ENCODE measurements around the gene IFT43. TPM values are rescaled to one million over a fixed set of nuclear protein-coding genes. Genes with fewer than 3 reads are reported as not detected.

Gene IFT43
- total RNA-seq, 1 experiment from 2014 or later: 56.1 TPM

DNA sequence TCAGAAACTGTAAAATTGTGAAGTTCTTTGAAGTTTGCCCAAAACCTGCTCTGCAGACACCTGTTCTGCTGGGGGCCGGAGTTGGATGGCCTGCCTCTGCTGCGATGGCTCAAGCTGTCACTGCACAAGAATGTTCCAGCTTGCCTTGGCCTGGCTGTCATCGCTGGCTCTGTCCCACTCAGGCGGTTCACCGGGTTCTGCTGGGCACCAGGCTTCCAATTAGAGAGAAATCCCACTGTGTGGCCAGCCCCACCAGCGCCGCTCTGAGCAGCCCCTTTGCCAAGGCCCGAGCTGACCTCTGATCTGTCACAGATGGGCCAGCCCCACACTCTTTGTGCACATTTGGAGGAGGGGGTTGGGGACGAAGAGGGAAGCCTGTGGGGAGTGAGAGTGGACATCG lies 94.5 kb downstream of the IFT43 start:
- no peak for DNase-seq (ENCODE audit: low spot score)

DNA sequence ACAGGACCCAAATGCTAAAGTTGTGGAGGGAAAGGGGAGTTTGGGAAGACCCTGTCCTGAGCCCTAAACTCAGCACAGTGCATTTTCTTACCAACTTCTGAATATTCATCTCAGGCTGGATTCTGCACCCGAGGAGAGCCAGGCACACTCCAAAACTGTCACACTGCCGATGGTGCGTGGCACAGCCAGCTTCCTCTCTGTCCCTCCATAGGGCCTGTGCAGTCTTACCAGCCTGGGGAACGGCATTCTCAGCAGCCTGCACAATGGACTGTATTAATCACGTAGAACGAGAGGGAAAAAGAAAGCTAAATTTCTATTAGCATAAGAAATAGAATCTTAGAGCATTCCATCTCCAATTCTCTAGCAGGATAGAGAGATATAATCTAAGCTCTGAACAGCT lies 94.9 kb downstream of the IFT43 start:
- DNase-seq (ENCODE audit: low spot score): no peak

DNA sequence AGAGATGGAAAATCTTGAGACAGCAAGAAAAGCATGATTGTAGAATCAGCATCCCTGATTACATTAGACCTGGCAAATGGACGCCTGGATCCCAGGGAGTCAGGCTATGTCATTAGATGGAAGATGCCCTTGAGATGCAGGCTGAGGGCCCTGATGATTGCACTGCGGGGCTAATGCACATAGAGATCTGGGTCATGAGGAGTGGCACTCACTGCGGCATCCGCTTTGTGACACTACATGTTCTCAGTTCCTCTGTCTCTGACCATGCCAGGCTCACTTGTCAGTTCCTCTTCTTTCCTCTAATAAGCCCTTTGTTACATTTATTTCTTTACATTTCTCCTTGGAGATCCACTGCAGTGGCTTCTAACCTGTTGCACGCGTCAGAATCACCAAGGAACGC lies 96.1 kb downstream of the IFT43 start:
- no peak for DNase-seq (ENCODE audit: low spot score)

DNA sequence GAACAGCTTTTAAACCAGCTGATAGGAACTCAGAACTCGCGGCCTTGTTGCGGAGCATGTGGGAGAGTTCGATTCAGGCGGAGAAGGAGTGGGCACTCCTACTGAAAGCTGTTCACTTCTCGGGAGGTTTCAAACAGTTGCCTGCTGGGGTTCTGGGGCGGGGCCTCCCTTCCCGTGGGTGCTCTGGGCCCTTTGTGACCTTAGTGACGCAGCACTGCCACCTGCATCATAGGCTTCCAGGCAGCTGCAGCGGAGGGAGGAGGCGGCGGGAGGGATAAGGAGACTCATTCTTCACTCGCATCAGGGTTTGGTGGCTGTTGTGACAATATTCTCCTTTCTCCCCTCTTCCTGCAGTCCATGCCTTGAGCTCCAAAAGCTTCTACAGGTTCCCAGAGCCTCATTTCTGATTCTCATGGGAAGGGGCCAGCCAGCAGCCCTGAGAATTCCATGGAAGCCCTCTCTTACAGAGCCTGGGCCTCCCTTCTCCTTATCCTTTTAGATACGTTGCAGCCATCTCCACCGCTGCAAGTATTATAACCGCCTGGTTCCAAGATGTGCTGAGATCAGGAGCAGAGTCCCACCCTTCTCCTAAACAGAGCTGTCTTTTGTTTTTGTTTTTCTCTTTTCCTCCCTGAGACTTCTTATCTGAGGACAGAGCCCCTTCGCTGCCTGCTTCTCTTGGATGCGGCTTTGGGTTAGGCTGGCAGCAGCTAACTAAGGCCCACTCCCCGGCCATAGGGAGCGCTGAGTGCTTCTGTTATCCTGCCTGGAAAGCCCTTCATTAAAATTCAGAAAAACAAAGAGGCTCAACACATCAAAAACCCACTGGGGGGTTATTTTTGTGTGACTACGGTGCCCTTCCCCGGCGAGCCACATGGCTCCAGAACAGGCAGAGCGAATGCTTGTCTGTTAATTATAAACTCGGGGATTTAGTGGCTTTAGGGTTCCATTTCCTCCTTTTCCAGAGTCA lies 98.5 kb downstream of the IFT43 start:
- no peak for DNase-seq (ENCODE audit: low spot score)

DNA sequence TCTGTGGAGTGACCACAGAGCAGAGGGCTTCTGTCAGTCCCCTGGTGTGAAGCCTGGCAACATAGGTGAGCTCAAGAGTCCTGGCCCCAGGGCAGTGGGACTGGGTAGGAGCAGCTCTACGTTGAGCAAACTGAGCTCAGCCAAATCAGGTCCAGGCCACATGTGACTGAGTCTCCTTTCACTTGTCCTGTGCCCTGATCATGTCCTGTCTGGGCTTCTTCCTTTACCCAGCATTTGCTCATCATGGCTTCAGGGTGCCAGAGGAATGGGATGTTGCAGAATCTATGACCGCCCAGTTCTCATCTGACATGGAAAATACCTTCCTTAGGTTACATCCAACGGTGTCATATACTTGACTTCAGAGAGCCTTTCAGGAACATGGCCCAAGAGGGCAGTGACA lies 99.8 kb downstream of the IFT43 start:
- no peak for DNase-seq (ENCODE audit: low spot score)

DNA sequence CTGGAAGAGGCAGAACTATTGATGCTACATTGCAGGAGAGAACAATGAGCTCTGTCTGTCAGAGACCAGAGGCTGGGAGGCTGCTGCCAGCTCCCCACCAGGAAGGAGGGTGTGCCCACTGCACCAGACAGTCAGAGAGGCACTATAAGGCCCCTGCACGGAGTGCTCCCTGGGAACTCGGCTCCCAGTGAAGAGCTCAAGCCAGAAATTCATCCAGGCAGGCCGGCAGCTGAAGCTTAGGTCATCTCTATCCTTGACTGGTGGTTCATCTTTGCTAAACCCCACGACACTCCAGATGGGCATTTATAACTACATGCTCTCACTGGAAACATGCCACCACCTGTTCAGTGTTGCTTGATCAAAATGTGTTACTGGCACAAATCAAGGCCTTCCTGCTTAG lies 101.1 kb downstream of the IFT43 start:
- DNase-seq (ENCODE audit: low spot score): no peak

DNA sequence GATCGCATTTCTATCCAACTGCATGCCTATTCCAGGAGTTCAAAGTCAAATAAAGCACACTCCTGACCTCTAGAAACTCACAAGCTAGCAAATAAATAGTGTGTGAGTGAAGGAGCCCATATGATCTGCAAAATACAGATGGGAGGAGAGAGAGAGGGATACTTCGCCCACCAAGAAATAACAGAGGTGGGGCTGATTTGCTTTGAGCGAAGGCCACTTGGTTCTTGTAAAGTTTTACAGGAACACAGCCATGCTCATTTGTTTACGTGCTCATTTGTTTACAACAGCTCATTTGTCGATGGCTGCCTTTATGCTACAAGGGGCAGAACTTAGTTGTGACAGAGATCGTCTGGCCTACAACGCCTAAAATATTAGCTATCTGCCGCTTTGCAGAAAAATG lies 102.8 kb downstream of the IFT43 start:
- no peak for DNase-seq (ENCODE audit: low spot score)

DNA sequence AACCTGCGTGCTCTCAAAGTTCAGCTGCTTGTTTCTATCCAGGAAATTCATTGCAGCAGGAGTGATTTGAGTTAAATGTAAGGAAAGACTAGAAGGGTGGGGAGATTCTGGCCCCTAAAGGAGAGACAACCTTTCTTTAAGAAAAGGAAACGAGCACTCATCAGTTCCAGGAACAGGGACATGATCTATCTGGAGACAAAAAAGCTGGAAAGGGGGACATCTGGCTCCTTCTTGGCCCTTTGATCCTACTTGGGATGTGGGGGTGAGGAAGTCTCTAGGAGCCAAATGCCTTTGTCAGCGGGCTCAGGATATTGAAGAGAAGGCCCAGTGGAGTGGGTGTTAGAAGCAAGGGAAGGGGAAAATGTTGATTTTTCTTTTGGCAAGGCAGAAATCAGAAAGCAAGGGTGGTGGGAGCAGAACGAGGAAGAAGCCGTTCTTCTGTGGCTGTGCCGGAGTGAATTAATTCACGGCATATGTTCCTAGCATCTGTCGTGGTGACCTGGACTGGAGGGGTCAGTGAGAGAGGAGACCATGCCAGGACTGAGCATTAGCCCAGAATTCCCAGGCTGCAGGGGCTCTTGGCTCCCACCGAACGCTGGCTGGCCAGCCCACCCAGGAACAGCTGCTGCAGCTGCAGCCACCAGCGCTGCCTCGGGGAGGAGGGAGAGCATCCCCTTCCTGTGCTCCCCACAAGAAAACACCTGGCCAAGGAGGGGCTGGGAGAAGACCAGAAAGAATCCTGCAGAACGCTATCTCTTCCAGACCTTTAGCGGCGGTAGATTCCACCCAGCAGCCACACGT lies 103.4 kb downstream of the IFT43 start:
- DNase-seq (ENCODE audit: low spot score): no peak

DNA sequence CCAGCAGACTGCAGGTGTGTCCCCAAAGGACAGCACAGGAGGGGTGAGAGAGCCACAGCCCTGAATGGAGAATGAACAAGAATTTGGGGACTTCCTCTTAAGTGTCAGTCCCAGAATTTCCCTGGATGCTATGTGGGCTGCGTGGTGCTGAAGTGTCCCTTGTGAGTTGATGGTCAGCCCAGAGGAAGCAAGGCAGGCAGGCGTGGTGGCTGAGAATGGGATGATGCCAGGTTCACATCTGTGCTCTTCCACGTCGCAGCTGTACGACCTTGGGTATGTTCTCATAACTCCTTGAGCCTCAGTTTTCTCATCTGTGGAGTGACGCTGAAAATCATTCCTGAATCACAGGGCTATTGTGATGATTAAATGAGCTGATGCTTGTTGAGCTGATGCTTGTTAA lies 104.0 kb downstream of the IFT43 start:
- DNase-seq (ENCODE audit: low spot score): no peak

DNA sequence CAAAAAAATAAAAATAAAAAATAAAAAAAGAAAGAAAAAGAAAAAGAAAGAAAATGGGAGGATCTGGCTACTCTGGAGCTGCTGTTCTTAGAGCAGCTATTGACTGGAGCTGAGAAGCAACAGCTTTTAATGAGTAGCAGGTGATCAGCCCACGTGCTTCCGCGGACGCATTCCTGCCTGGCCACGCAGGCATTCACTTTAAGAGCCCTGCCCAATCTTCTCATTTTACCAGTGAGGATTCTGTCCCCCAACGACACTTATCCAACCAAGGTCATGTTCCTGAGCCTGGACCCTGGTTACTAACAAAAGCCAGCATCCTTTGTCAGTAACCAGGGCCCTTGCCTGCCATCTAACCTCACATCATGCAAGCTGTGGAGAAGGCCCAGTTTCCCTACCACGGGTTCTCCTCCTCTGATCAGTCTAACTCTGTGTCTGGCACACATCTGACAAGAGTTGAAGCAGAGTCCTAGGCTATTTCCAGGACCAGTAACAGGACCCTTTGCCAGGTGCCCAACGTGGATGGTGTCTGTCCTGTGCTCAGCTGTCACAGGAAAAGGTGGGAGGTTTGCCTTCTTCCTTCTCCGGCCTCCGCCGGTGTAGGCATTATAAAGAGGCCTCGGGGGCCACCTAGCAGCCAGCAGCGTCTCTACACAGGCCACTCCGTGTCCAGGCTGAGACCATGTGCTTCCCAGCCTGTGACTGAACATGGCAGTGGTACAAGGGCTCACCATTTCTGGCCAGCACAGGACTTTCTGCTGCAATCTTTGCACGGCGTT lies 105.2 kb downstream of the IFT43 start:
- DNase-seq (ENCODE audit: low spot score): no peak

DNA sequence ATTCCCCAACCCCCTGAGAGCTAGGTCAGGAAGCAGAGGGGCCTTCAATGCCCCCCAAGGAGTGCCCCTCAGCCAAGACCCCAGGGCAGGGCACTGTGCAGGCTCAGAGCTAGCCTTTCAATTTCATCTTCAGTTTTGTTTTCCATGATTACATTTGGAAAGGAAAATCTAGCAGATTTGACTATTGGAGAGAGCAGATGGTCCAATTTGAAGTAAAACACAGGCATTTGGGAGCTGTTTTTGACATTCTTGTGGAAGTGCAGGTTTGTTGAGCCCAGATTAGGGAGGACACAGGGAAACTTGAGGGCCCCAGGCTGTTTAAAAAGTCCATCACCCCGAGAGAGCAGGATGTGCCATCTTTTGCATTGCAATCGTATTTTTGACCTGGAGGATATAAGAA lies 107.5 kb downstream of the IFT43 start:
- no peak for DNase-seq (ENCODE audit: low spot score)

DNA sequence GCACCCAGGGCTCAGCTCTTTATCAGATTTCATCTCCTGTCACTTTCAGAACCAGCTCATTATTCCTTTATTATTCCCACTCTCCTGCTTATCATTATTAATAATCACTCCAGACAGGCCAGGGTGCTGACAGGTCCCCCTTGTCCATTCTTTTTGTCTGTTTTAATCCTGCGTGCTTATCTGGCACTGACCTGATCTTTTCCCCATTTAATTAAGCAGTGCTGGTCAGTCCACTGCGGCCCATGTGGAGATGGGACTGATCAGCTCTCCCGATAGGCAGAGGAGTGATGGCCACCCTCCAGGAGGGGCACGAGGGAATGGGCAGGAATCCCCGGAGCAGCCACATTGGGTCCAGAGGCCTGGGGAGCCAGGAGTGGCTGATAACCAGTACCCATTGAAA lies 110.7 kb downstream of the IFT43 start:
- DNase-seq (ENCODE audit: low spot score): no peak

DNA sequence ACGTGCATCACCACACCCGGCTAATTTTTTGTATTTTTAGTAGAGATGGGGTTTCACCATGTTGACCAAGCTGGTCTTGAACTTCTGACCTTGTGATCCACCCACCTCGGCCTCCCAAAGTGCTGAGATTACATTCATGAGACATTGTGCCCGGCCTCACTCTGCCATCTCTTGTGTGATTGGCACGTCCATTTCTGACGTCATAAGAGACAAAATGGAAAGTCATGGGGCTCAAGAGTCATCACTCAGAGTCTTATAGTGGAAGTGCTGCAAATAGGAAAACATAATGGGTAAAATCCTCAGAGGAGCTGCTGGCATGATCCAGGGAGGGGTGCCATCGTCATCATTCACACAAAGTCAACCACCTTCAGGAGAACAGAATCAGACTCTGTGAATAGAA lies 112.0 kb downstream of the IFT43 start:
- no peak for DNase-seq (ENCODE audit: low spot score)

DNA sequence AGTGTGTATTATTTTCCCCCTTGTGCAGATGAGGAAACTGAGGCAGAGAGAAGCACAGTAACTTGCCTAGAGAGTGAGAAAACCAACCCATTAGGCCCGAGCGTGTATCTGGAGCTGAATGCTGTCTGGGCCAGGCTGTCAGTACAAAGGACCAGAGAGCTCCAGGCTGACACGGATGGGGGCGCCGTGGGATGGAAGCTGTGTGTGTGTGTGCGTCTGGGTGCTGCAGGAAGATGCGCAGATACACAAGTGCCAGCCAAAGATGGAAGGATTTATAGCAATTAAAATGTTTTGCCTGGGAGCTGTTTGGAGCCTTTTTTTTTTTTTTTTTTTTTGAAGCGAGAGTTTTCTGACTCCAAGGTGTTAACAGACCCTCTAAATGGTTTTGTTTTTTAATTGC lies 112.5 kb downstream of the IFT43 start:
- no peak for DNase-seq (ENCODE audit: low spot score)

DNA sequence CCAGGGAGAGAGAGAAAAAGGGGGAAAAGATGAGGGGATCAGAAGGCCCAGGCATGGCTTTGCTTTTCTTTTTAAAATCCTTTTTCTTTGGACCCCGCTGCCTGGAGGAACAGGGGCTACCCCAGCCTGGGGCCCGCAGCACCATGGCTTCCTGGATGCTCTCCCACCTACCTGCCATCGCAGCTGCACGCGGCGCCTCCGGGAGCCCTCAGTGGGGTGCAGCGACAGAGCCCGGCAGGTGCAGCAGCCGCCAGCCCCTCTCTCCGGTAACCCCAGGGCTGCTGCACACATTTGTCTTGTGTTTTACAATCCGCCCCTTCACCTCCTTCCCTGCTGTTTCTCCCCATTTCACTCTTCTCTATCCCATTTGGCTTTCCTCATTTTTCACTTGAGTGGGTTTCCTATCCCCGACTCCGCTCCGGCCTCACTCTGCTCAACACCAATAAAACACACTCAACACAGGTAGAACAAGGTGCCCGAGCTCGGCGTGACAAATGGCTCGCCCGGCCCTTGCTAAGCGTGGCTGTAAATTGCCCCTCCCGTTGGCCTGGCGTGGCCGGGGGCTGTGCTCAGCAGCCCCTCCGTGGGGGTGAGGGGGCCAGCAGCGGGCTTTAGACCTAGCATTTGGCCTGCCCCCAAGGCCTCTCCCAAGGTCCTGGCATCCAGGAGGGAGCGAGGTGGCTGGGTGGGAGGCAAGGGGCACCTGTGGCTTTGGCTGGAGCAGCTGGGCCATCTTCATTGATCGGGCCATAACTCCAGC lies 113.5 kb downstream of the IFT43 start:
- no peak for DNase-seq (ENCODE audit: low spot score)

DNA sequence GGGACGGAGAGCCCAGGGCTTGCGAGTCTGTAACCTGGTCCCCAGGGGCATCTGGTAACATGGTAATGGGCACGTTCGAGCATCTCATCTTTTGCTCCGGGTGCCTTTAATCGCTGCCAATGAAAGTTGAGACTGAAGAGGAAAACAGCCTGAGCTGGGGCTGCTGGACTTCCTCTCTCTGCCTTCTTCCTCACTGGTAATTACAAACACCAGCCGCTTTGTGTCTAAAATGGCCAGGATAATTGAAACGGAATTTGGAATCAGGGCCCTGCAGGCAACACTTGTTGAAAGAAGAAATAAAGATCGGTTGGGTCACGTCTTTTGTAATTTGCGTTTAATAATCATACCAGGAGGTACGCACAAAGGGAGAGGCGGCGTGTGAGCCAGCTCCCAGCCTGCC lies 114.7 kb downstream of the IFT43 start:
- DNase-seq (ENCODE audit: low spot score): no peak

DNA sequence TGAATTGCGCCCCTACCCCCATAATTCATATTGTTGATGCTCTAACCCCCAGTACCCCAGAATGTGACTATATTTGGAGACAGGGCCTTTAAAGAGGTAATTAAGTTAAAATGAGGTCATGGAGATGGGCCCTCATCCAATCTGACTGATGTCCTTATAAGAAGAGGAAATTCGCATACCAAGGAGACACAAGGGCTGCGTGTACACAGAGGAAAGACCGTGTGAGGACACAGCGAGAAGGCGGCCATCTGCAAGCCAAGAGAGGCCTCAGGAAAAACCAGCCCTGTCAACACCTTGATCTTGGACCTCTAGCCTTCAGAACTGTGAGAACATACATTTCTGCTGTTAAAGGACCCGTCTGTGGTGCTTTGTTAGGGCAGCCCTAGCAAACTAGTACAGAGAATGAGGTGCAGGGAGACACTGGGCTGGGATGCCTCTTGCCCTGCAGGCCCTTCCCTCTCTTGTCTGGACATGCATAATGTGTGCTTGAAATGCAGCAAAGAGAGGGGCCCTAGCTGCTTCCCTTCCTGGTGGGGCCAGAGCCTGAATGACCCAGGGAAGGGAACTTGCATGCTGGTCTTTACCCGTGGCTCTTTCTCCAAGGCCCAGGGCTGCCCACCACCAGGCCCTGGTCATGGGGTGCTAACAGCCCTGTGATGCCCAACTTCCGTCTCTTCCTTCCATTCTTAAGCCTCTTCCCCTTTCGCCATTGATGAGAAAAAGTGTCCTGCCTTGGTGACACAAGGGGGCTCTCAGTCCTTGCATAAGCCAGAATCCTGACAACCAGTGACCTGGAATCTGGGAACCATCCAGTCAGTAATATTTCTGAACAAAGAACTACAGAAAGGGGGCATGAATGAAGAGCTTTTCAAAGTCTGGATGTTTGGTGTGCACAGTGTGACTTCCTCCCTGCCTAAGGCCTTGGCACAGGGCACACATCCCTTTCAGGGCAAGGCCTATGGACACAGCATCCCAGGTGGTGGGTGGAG lies 116.1 kb downstream of the IFT43 start:
- DNase-seq (ENCODE audit: low spot score): no peak

DNA sequence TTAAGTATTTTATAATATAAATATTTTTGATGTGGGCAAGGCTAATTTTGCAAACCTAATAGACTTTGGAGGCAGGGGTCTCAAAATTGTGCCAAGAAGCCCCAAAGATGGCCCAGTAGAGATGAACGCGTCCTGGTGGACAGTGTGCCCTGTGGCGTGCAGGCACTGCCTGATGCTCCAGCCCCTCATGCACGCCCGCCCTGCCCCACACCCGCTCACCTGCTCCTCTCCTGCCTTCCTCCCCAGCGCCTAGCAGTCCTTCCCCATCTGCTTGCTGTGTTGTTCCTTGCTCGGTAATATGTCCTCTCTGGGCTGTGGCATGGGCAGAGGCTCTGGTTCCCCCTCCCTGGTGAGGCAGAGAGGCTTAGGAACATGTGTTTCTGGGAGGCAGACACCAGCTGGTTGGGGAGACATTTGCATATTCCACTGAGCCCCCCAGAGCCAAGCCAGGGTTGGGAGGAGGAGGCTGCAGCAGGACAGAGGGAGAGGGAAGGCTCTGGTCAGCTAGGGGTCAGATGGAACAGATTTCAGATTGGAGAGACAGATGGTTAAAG lies 119.3 kb downstream of the IFT43 start:
- no peak for DNase-seq (ENCODE audit: low spot score)

DNA sequence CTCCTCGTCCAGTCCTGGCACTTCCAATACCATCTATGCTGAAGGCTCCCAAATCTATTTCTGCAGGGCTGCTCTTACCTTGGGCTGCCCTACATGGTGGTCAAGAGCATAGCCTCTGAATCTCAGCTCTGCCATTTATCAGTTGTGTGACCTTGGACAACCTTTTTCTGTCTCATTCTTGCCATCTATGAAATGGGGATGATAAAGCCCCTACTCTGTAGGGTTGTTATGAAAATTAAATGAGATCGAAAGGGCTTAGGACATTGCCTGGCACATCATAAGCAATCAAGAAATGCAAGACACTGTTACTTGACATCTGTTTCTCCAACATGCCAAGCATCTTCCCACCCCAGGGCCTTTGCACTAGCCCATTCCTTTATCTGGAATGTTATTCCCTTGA lies 120.6 kb downstream of the IFT43 start:
- DNase-seq (ENCODE audit: low spot score): no peak

All from A172 (cell line).